ENCODE measurements around the gene ARNT2. TPM values are rescaled to one million over a fixed set of nuclear protein-coding genes. Genes with fewer than 3 reads are reported as not detected.

The ARNT2 gene
- total and polyA plus RNA-seq, 2 of the 13 experiments (the other 11 are each of a cell fraction or from before 2014, with no cell fraction given) = 0.69 to 1.7 TPM

- Histone ChIP-seq H4K20me1 (ENCODE audit: insufficient read depth, low read length) (no peaks in the 10 kb centered on the region; the same call in 1 of the 2 replicates), H3K4me1 (ENCODE audit: insufficient read depth, low read length) (no peaks in the 10 kb centered on the region), H3K27me3 (ENCODE audit: control insufficient read depth in 1 of 2, insufficient read depth in 2 of 2, low read length in 2 of 2) (0 out of 5 replicates have a peak, but pooled peaks cover 0 to 6% of the 10 kb centered on the region in 2 experiments), H3K4me2 (ENCODE audit: low read depth, low read length) (no peak overlapping the region), H2AFZ (ENCODE audit: low read length) (no peak overlapping the region), H3K9me3 (ENCODE audit: low read length) (no peaks in the 10 kb centered on the region), H3K36me3 (replicated peaks in 1 of 2; ENCODE audit: control insufficient read depth in 1 of 2, insufficient read depth in 2 of 2, low read length in 2 of 2) (no peaks in the 10 kb centered on the region), H3K9ac (ENCODE audit: insufficient read depth, low read depth, low read length) (no peak overlapping the region), H3K4me3 (replicated peaks in 1 of 3; ENCODE audit: insufficient read depth in 1 of 3, low read depth in 2 of 3, low read length in 3 of 3) (no peak overlapping the region), H3K27ac (ENCODE audit: extremely low read length, insufficient read depth, low read length) (no peak overlapping the region), H3K79me2 (ENCODE audit: insufficient read depth, low read length) (no peaks in the 10 kb centered on the region)
- DNase-seq (ENCODE audit: low spot score) = no peak
- ChIA-PET CTCF (ENCODE audit: low intra/inter-chr PET ratio, low total read pairs) (no interaction called here), POLR2A (no interaction called here)
- in situ Hi-C loops (cut with HindIII; ENCODE audit: extremely low pct_ligation_motif_present, low pct_unique_long_range_greater_than_20kb) (no loop called here), intact Hi-C loops (cut with micrococcal nuclease; ENCODE audit: unreplicated experiment) (no loop called here)
- WGBS (ENCODE audit: low lambda C conversion rate) = 57% methylated on average over 4 of the region's 4 CpGs
- FAIRE-seq = no peak
- no TSS peak for BruUV-seq (replicated peaks)
- TF ChIP-seq FOXC1 (CRISPR knock-in tag; IDR thresholded peaks at IDR 0.05; ENCODE audit: borderline replicate concordance) = no peak
- no peak for TF ChIP-seq ZNF143 (CRISPR knock-in tag; IDR thresholded peaks at IDR 0.05)
- no peak for TF ChIP-seq NKX3-1 (CRISPR knock-in tag; IDR thresholded peaks at IDR 0.05)
- TF ChIP-seq, protein P1, sequence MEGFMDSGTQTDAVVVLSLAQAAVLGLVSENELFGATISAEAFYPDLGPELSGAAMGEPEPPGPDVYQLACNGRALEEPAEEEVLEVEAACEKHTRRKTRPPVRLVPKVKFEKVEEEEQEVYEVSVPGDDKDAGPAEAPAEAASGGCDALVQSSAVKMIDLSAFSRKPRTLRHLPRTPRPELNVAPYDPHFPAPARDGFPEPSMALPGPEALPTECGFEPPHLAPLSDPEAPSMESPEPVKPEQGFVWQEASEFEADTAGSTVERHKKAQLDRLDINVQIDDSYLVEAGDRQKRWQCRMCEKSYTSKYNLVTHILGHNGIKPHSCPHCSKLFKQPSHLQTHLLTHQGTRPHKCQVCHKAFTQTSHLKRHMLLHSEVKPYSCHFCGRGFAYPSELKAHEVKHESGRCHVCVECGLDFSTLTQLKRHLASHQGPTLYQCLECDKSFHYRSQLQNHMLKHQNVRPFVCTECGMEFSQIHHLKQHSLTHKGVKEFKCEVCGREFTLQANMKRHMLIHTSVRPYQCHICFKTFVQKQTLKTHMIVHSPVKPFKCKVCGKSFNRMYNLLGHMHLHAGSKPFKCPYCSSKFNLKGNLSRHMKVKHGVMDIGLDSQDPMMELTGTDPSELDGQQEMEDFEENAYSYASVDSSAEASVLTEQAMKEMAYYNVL (CRISPR knock-in tag; IDR thresholded peaks at IDR 0.05; ENCODE audit: borderline replicate concordance) = no peak
- no peak for TF ChIP-seq ZNF562 (CRISPR knock-in tag; IDR thresholded peaks at IDR 0.05; ENCODE audit: borderline replicate concordance)
- TF ChIP-seq ZNF235 (CRISPR knock-in tag; IDR thresholded peaks at IDR 0.05; ENCODE audit: borderline replicate concordance) = no peak
- TF ChIP-seq, protein P2, sequence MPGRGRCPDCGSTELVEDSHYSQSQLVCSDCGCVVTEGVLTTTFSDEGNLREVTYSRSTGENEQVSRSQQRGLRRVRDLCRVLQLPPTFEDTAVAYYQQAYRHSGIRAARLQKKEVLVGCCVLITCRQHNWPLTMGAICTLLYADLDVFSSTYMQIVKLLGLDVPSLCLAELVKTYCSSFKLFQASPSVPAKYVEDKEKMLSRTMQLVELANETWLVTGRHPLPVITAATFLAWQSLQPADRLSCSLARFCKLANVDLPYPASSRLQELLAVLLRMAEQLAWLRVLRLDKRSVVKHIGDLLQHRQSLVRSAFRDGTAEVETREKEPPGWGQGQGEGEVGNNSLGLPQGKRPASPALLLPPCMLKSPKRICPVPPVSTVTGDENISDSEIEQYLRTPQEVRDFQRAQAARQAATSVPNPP (CRISPR knock-in tag; IDR thresholded peaks at IDR 0.05) = no peak
- TF ChIP-seq ZNF253 (CRISPR knock-in tag; IDR thresholded peaks at IDR 0.05; ENCODE audit: borderline replicate concordance) = no peak
- no peak for ATAC-seq
These were observed 19.0 kb downstream of the ARNT2 start for GRCh38 chr15:80423215-80423614.

Data from HepG2 (cell line).